HUES6 (cell line): ENCODE results near the gene ZNG1C.
A peak's percentile ranks its signal among the peaks of the same experiment; 100 is the strongest.
"Not testable (repeated sequence)": the region's sequence is repeated elsewhere in the genome, so short reads cannot be mapped to it uniquely, and the experiment has no call there.

Source experiments
- H3K27ac ChIP-seq: 2 replicates; pipeline ENCODE4 v1.7.0; 2013; ENCODE audit warnings: low read depth, mild to moderate bottlenecking, low read length, inconsistent platforms
- H3K27me3 ChIP-seq: 2 replicates; pipeline ENCODE4 v1.6.1; 2013; ENCODE audit warnings: low read length; ENCODE audit not compliant: control insufficient read depth, insufficient read depth
- H3K36me3 ChIP-seq: 2 replicates; pipeline ENCODE4 v1.6.1; 2013; ENCODE audit warnings: low read length; ENCODE audit not compliant: control insufficient read depth, insufficient read depth
- H3K4me1 ChIP-seq: 2 replicates; pipeline ENCODE4 v1.6.1; 2013; ENCODE audit warnings: low read length; ENCODE audit not compliant: control insufficient read depth, insufficient read depth
- H3K4me3 ChIP-seq: 2 replicates; pipeline ENCODE4 v1.5.1; 2013; ENCODE audit warnings: low read depth, low read length
- H3K9ac ChIP-seq: one replicate; pipeline ENCODE4 v1.6.1; 2013; ENCODE audit warnings: mild to moderate bottlenecking, low read length
- H3K9me3 ChIP-seq: 2 replicates; pipeline ENCODE4 v1.6.1; 2013; ENCODE audit warnings: low read depth, low read length; ENCODE audit not compliant: control insufficient read depth, insufficient read depth

ZNG1C gene

GRCh38 chr9:68241683-68242082 is at the start of gene ZNG1C:
Gene ZNG1C (plus strand): TSS chr9:68241983. CDS start chr9:68242032, 49 bp downstream.
- H3K27me3 ChIP-seq, H3K9me3 ChIP-seq, H3K27ac ChIP-seq, H3K4me1 ChIP-seq, H3K36me3 ChIP-seq, H3K4me3 ChIP-seq, H3K9ac ChIP-seq: not testable (repeated sequence)

- not testable (repeated sequence) for H3K27me3 ChIP-seq, H3K4me1 ChIP-seq, H3K9me3 ChIP-seq, H3K36me3 ChIP-seq, H3K27ac ChIP-seq, H3K9ac ChIP-seq, H3K4me3 ChIP-seq
Measured at GRCh38 chr9:68242437-68242836, 654 bp downstream of the ZNG1C start.

GRCh38 chr9:68281041-68281440 is 39.3 kb downstream of the ZNG1C start:
- peak overlapping the region; percentile 41; the same call in 1 of the 2 replicates for H3K4me3 ChIP-seq
- not testable (repeated sequence) for H3K27ac ChIP-seq, H3K9ac ChIP-seq, H3K4me1 ChIP-seq, H3K27me3 ChIP-seq, H3K36me3 ChIP-seq, H3K9me3 ChIP-seq

- H3K4me1 ChIP-seq, H3K27ac ChIP-seq, H3K36me3 ChIP-seq, H3K9me3 ChIP-seq, H3K9ac ChIP-seq, H3K4me3 ChIP-seq: not testable (repeated sequence)
- H3K27me3 ChIP-seq, result peaks cover 21% of the 10 kb centered on the region
Measured at GRCh38 chr9:68302567-68302966, 60.8 kb downstream of the ZNG1C start, which contains the start of gene FOXD4L3. Gene FOXD4L3 (plus strand): TSS chr9:68302867. CDS start chr9:68302952, 85 bp downstream.

- H3K9me3 ChIP-seq, H3K36me3 ChIP-seq, H3K4me3 ChIP-seq, H3K27ac ChIP-seq, H3K4me1 ChIP-seq, H3K9ac ChIP-seq: not testable (repeated sequence)
- peaks cover 24% of the 10 kb centered on the region for H3K27me3 ChIP-seq
Measured at GRCh38 chr9:68303771-68304170, 62.0 kb downstream of the ZNG1C start.

- H3K9ac ChIP-seq, H3K36me3 ChIP-seq, H3K9me3 ChIP-seq, H3K27ac ChIP-seq, H3K4me3 ChIP-seq, H3K4me1 ChIP-seq: not testable (repeated sequence)
- H3K27me3 ChIP-seq, result peaks cover 24% of the 10 kb centered on the region
Measured at GRCh38 chr9:68304212-68304611, 62.4 kb downstream of the ZNG1C start.

- not testable (repeated sequence) for H3K4me1 ChIP-seq, H3K4me3 ChIP-seq, H3K27ac ChIP-seq, H3K36me3 ChIP-seq, H3K9ac ChIP-seq, H3K9me3 ChIP-seq
- H3K27me3 ChIP-seq, result peaks cover 24% of the 10 kb centered on the region
Measured at GRCh38 chr9:68304777-68305176, 63.0 kb downstream of the ZNG1C start.

- not testable (repeated sequence) for H3K4me3 ChIP-seq, H3K9me3 ChIP-seq, H3K9ac ChIP-seq
Measured at GRCh38 chr9:68305680-68306285, 64.0 kb downstream of the ZNG1C start.

GRCh38 chr9:68306391-68306964 is 64.7 kb downstream of the ZNG1C start:
- not testable (repeated sequence) for H3K36me3 ChIP-seq, H3K4me3 ChIP-seq, H3K4me1 ChIP-seq, H3K9me3 ChIP-seq, H3K9ac ChIP-seq, H3K27ac ChIP-seq
- H3K27me3 ChIP-seq, result peaks cover 27% of the 10 kb centered on the region

More at GRCh38 chr9:68305680-68306285, 64.0 kb downstream of the ZNG1C start:
- H3K4me1 ChIP-seq, H3K27ac ChIP-seq, H3K36me3 ChIP-seq: not testable (repeated sequence)
- peaks cover 24% of the 10 kb centered on the region for H3K27me3 ChIP-seq

- not testable (repeated sequence) for H3K4me3 ChIP-seq, H3K4me1 ChIP-seq, H3K36me3 ChIP-seq, H3K9me3 ChIP-seq, H3K27ac ChIP-seq, H3K9ac ChIP-seq
- H3K27me3 ChIP-seq, result peaks cover 30% of the 10 kb centered on the region
Measured at GRCh38 chr9:68307127-68307526, 65.3 kb downstream of the ZNG1C start.

GRCh38 chr9:68307654-68308053 is 65.9 kb downstream of the ZNG1C start:
- H3K27ac ChIP-seq, H3K36me3 ChIP-seq, H3K4me3 ChIP-seq, H3K9me3 ChIP-seq, H3K9ac ChIP-seq, H3K4me1 ChIP-seq: not testable (repeated sequence)
- peaks cover 30% of the 10 kb centered on the region for H3K27me3 ChIP-seq
